ENCODE results near the gene AHNAK. TPM values are rescaled to one million over a fixed set of nuclear protein-coding genes. Genes with fewer than 3 reads are reported as not detected.
A peak's percentile ranks its signal among the peaks of the same experiment; 100 is the strongest.
"Not testable (repeated sequence)": the region's sequence is repeated elsewhere in the genome, so short reads cannot be mapped to it uniquely, and the experiment has no call there.

AHNAK gene
- total RNA-seq, 1 donor from 2014 or later, result 246 TPM

DNA sequence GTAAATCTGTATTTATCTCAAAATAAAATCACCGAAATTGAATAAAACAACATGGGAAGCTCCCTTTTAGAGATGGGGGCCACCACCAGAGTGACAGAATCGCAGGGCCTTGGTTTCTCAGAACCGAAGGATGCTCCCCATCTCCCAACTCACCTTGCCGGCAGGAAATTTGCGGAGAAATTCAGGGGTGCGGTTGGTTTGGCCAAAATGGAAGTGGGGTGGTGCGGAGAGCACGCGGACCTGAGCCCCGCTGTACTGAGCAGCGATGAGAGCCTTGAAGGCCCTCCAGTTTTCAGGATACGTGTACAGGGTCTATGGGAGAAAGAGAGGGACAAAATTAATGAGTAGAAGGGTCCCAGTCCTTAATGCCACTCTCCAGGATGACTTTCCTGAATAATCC is 25.8 kb upstream of the AHNAK start:
- Mint-ChIP-seq H3K36me3 (ENCODE audit: low read depth) (peaks cover 79% of the 10 kb centered on the region), H3K4me1 (peaks cover 50% of the 10 kb centered on the region), H3K27ac (peak overlapping the region; percentile 94), H3K9me3 (no peaks in the 10 kb centered on the region), H3K27me3 (no peaks in the 10 kb centered on the region), H3K4me3 (peak overlapping the region; percentile 97)
- CTCF ChIA-PET, result interaction anchor here (1.1 to 1.8 kb wide), 3 partner anchors 19 to 177 kb away, joined by 3 to 6 read pairs (median 3); partner anchors contain the start of gene TUT1
- intact Hi-C loops (cut with micrococcal nuclease), result loop anchor here (5.0 kb wide), 2 partner anchors 180 to 260 kb away; partner anchors contain the start of genes STX5, TEX54 and ZBTB3
- TF ChIP-seq, protein P1, sequence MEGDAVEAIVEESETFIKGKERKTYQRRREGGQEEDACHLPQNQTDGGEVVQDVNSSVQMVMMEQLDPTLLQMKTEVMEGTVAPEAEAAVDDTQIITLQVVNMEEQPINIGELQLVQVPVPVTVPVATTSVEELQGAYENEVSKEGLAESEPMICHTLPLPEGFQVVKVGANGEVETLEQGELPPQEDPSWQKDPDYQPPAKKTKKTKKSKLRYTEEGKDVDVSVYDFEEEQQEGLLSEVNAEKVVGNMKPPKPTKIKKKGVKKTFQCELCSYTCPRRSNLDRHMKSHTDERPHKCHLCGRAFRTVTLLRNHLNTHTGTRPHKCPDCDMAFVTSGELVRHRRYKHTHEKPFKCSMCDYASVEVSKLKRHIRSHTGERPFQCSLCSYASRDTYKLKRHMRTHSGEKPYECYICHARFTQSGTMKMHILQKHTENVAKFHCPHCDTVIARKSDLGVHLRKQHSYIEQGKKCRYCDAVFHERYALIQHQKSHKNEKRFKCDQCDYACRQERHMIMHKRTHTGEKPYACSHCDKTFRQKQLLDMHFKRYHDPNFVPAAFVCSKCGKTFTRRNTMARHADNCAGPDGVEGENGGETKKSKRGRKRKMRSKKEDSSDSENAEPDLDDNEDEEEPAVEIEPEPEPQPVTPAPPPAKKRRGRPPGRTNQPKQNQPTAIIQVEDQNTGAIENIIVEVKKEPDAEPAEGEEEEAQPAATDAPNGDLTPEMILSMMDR (IDR thresholded peaks at IDR 0.05), result no peak
- ATAC-seq (ENCODE audit: low read depth) (no peak), DNase-seq (no peak)
- POLR2A ChIA-PET, result interaction anchor here (0.6 to 4.8 kb wide), 10 partner anchors 13 to 315 kb away, joined by 3 to 121 read pairs (median 7); partner anchors contain the start of genes MTA2, SLC3A2 and TUT1

DNA sequence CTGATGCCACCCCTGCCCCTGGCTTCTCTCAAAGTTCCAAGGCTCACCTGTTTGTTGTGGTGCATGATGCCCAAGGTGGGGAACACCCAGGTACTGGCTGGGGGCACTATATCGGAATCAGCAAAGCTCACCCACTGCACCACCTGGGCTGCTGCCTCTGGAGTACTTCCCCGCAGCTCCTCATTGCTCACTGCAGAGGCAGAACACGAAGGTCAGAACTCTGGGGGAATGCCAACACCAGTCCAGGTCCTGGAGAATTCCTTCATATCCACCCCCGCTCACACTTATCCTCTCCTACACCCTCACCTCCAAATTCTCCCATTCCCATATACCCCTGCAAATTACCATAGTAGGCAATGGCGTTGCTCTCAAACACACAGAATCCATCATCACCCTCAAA is 24.9 kb upstream of the AHNAK start:
- Mint-ChIP-seq H3K36me3 (ENCODE audit: low read depth) (peaks cover 79% of the 10 kb centered on the region), H3K4me3 (peak overlapping the region; percentile 40), H3K4me1 (peaks cover 49% of the 10 kb centered on the region), H3K27ac (peak overlapping the region; percentile 78)
- POLR2A ChIA-PET, result interaction anchor here (1.4 to 4.8 kb wide), 2 partner anchors 12 to 29 kb away, joined by 6 to 40 read pairs; no protein-coding TSS in a partner anchor
- DNase-seq; H3K9me3 Mint-ChIP-seq; H3K27me3 Mint-ChIP-seq; CTCF ChIA-PET; ATAC-seq (ENCODE audit: low read depth): not testable (repeated sequence)
- intact Hi-C loops (cut with micrococcal nuclease), result loop anchor here (5.0 kb wide), 2 partner anchors 181 to 261 kb away; partner anchors contain the start of genes STX5, TEX54 and ZBTB3

DNA sequence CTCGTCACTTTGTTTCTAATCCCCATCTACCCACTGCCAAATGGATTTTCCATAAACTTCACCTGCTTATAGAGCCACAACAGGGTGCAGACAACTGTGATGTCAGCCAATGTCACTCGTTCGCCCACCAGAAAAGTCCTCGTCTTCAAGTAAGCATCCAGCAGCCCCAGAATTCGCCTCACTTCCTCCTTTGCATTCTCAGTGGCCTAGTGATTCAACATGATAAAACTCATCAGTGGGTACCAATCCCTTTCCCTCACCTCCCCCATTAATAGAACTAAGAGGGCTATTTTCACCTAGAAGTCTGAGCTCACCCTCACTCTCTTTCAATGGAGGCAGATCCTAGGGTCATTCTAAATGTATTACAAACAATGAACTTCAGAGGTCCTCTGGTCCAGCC is 24.3 kb upstream of the AHNAK start:
- H3K9me3 Mint-ChIP-seq; H3K27me3 Mint-ChIP-seq; ATAC-seq (ENCODE audit: low read depth); DNase-seq: not testable (repeated sequence)
- ChIA-PET CTCF (interaction anchor here (2.0 kb wide), 1 partner anchor 146 kb away, joined by 6 read pairs; no protein-coding TSS in a partner anchor), POLR2A (interaction anchor here (1.0 to 4.8 kb wide), 4 partner anchors 12 to 157 kb away, joined by 3 to 40 read pairs (median 7); partner anchors contain the start of genes HNRNPUL2, TTC9C and TUT1)
- intact Hi-C loops (cut with micrococcal nuclease), result loop anchor here (5.0 kb wide), 2 partner anchors 181 to 261 kb away; partner anchors contain the start of genes STX5, TEX54 and ZBTB3
- Mint-ChIP-seq H3K27ac (peak overlapping the region; percentile 78), H3K4me3 (peak overlapping the region; percentile 40), H3K4me1 (peaks cover 49% of the 10 kb centered on the region), H3K36me3 (ENCODE audit: low read depth) (peaks cover 81% of the 10 kb centered on the region)

DNA sequence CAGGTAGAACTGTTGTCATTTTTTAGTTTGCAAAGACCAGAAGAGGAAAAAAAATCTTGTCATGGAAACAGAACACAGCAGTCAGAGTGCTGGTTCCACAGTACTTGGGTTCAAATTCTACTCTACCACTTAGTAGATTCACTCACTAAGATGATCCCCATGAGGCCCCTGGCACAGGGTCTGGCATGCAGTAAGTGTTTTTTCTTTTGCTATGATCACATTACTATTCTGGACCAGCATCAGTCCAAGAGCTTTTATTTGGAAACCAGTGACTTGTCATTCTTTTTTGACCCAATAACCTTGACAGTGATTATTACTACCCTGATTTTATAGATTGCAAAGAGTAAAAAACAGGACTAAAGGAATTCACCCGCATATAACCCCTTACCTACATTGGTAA is 23.0 kb upstream of the AHNAK start:
- CTCF ChIA-PET, result interaction anchor here (1.1 to 2.0 kb wide), 2 partner anchors 9 to 145 kb away, joined by 3 to 6 read pairs; no protein-coding TSS in a partner anchor
- Mint-ChIP-seq H3K9me3 (no peaks in the 10 kb centered on the region), H3K4me1 (peaks cover 42% of the 10 kb centered on the region), H3K27me3 (no peaks in the 10 kb centered on the region), H3K36me3 (ENCODE audit: low read depth) (peaks cover 89% of the 10 kb centered on the region), H3K4me3 (no peak overlapping the region), H3K27ac (no peak overlapping the region)
- ATAC-seq (ENCODE audit: low read depth) (no peak), DNase-seq (no peak)
- TF ChIP-seq, protein P1 (IDR thresholded peaks at IDR 0.05), result no peak
- intact Hi-C loops (cut with micrococcal nuclease), result loop anchor here (5.0 kb wide), 2 partner anchors 183 to 263 kb away; partner anchors contain the start of genes STX5, TEX54 and ZBTB3
- POLR2A ChIA-PET, result interaction anchor here (1.0 to 1.4 kb wide), 3 partner anchors 12 to 158 kb away, joined by 3 to 8 read pairs (median 3); partner anchors contain the start of genes HNRNPUL2, TTC9C and TUT1

DNA sequence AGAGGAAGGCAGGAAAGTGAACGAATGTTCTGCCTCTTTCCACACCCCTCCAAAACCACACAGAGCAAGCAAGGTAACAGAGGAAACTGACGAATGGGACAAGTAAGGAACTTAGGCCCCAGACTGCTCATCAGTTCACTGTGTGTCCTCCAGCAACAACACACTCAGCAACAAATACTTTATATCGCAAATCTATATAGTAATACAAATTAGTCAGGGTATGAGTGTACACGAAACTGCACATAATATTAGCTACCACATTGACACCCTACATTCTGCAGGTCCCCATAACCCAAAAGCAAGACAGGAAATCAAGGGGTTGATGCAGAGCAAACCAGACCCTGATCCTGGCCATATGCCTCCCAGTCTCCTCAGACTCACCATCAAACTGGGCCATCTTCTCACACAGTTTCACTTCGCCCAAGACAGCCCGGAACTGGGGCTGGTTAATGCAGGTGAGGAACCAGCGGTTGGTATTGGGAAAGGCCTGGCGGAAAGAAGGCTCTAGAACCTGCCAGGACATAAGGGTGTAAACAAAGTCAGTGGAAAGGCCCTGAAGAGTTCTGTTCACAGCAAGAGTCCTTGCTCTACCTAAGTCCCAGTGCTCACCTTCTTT is 20.5 kb upstream of the AHNAK start:
- peaks cover 21% of the 10 kb centered on the region for H3K4me1 Mint-ChIP-seq
- intact Hi-C loops (cut with micrococcal nuclease), result no loop called here
- peak overlapping the region; percentile 30 for H3K27ac Mint-ChIP-seq
- no peaks in the 10 kb centered on the region for H3K9me3 Mint-ChIP-seq
- TF ChIP-seq, protein P1 (IDR thresholded peaks at IDR 0.05), result no peak
- CTCF ChIA-PET, result interaction anchor here (0.6 kb wide), 1 partner anchor 70 kb away, joined by 3 read pairs; no protein-coding TSS in a partner anchor
- no peak for ATAC-seq (ENCODE audit: low read depth)
- H3K4me3 Mint-ChIP-seq, result no peak overlapping the region
- POLR2A ChIA-PET, result interaction anchor here (0.6 to 1.7 kb wide), 2 partner anchors 15 to 239 kb away, joined by 4 read pairs; no protein-coding TSS in a partner anchor
- no peaks in the 10 kb centered on the region for H3K27me3 Mint-ChIP-seq
- peaks cover 82% of the 10 kb centered on the region for H3K36me3 Mint-ChIP-seq (ENCODE audit: low read depth)
- no peak for DNase-seq
